ENCODE results near the gene NLRP8.

Gene NLRP8

DNA sequence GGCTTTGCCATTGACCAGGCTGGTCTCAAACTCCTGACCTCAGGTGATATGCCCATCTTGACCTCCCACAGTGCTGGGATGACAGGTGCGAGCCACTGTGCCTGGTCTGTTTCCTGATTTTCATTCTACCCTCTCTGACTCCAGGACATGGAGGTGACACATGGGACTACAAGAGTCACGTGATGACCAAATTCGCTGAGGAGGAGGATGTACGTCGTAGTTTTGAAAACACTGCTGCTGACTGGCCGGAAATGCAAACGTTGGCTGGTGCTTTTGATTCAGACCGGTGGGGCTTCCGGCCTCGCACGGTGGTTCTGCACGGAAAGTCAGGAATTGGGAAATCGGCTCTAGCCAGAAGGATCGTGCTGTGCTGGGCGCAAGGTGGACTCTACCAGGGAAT, 79.1 kb downstream of the NLRP8 start:
- DNase-seq (ENCODE audit: insufficient read length, low spot score): no peak
- FAIRE-seq: no peak
- TF ChIP-seq POLR2A (IDR thresholded peaks at IDR 0.05; ENCODE audit: low read depth, low read length) (no peak), POLR2AphosphoS5 (IDR thresholded peaks at IDR 0.05; ENCODE audit: low read depth, low read length) (no peak), SPI1 (IDR thresholded peaks at IDR 0.05; ENCODE audit: low read depth, low read length) (no peak), POU2F2 (IDR thresholded peaks at IDR 0.05; ENCODE audit: low read depth, low read length) (no peak)

All from GM12891 (cell line).